ENCODE results near the gene TGFB3. TPM values are rescaled to one million over a fixed set of nuclear protein-coding genes. Genes with fewer than 3 reads are reported as not detected.

Gene TGFB3
- total and polyA plus RNA-seq, 4 donors = 2.1 to 5.8 (median 3.2) TPM

DNA sequence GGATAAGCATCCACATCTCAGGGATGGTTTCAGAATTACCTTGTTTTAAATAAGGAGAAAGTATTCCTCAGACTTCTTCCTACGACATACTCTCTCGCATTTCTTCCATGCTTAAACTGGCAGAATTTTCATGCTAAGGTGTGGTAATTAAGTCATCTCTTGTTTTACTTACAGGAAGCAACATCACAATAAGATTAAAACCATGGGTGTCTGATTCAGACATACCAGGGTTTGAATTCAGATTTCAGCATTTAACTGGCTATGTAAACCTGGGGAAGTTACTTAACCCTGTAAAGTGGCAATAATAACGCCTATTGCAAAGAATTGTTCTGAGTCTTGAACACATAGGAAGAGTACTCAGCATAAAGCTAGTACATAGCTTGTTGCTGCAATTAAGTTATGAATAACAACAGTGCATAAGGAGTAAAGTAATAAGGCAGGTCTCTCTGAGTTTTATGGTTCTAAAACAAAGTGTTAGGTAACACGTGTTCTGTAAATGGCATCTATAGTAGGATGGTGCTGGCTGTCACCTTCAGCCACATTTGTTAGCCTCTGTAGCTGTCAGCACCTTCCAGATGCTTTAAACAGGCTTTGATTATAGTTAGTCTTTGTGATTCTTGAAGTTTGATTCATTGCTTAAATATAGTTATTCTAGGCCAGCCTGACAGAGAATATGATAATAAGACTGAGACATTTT is 42.6 kb upstream of the TGFB3 start:
- Histone ChIP-seq H3K27me3 (ENCODE audit: control insufficient read depth in 4 of 4, insufficient read depth in 4 of 4, low read length in 3 of 4) (no peaks in the 10 kb centered on the region), H3K4me3 (ENCODE audit: low read depth in 1 of 3, low read length in 3 of 3) (no peak overlapping the region), H3K9me3 (ENCODE audit: control insufficient read depth in 4 of 4, low read length in 3 of 4) (no peaks in the 10 kb centered on the region), H3K9ac (ENCODE audit: low read depth in 1 of 2, low read length in 2 of 2) (no peak overlapping the region), H3K27ac (ENCODE audit: low read depth in 1 of 2, low read length in 2 of 2) (no peak overlapping the region), H3K4me1 (ENCODE audit: control insufficient read depth in 4 of 4, insufficient read depth in 4 of 4, low read length in 3 of 4) (no peaks in the 10 kb centered on the region), H3K36me3 (ENCODE audit: control insufficient read depth in 4 of 4, insufficient read depth in 3 of 4, low read depth in 1 of 4, low read length in 3 of 4) (peaks cover 3 to 27% (median 10%) of the 10 kb centered on the region in 4 donors)
- no peak for DNase-seq (ENCODE audit: low spot score)
- 85% methylated on average over 4 of the region's 4 CpGs for WGBS
- TF ChIP-seq, protein P1, sequence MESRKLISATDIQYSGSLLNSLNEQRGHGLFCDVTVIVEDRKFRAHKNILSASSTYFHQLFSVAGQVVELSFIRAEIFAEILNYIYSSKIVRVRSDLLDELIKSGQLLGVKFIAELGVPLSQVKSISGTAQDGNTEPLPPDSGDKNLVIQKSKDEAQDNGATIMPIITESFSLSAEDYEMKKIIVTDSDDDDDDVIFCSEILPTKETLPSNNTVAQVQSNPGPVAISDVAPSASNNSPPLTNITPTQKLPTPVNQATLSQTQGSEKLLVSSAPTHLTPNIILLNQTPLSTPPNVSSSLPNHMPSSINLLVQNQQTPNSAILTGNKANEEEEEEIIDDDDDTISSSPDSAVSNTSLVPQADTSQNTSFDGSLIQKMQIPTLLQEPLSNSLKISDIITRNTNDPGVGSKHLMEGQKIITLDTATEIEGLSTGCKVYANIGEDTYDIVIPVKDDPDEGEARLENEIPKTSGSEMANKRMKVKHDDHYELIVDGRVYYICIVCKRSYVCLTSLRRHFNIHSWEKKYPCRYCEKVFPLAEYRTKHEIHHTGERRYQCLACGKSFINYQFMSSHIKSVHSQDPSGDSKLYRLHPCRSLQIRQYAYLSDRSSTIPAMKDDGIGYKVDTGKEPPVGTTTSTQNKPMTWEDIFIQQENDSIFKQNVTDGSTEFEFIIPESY (IDR thresholded peaks at IDR 0.05) = no peak
- TF ChIP-seq RAD21 (IDR thresholded peaks at IDR 0.05) (no peak), HNF4A (conservative IDR thresholded peaks at IDR 0.05) (no peak), NR2F2 (IDR thresholded peaks at IDR 0.05) (no peak), JUND (IDR thresholded peaks at IDR 0.05) (no peak), HNF4G (IDR thresholded peaks at IDR 0.05) (no peak), YY1 (IDR thresholded peaks at IDR 0.05) (no peak), TAF1 (conservative IDR thresholded peaks at IDR 0.05) (no peak), RXRA (IDR thresholded peaks at IDR 0.05) (no peak), FOXA1 (IDR thresholded peaks at IDR 0.05) (no peak), SP1 (IDR thresholded peaks at IDR 0.05) (no peak), EGR1 (IDR thresholded peaks at IDR 0.05; ENCODE audit: low read depth in 2 of 2) (no peak), FOXA2 (IDR thresholded peaks at IDR 0.05) (no peak)
- TF ChIP-seq, protein P2, sequence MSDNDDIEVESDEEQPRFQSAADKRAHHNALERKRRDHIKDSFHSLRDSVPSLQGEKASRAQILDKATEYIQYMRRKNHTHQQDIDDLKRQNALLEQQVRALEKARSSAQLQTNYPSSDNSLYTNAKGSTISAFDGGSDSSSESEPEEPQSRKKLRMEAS (IDR thresholded peaks at IDR 0.05) = no peak
- TF ChIP-seq, protein P3, sequence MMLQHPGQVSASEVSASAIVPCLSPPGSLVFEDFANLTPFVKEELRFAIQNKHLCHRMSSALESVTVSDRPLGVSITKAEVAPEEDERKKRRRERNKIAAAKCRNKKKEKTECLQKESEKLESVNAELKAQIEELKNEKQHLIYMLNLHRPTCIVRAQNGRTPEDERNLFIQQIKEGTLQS (IDR thresholded peaks at IDR 0.05) = no peak
- TF ChIP-seq, protein P4, sequence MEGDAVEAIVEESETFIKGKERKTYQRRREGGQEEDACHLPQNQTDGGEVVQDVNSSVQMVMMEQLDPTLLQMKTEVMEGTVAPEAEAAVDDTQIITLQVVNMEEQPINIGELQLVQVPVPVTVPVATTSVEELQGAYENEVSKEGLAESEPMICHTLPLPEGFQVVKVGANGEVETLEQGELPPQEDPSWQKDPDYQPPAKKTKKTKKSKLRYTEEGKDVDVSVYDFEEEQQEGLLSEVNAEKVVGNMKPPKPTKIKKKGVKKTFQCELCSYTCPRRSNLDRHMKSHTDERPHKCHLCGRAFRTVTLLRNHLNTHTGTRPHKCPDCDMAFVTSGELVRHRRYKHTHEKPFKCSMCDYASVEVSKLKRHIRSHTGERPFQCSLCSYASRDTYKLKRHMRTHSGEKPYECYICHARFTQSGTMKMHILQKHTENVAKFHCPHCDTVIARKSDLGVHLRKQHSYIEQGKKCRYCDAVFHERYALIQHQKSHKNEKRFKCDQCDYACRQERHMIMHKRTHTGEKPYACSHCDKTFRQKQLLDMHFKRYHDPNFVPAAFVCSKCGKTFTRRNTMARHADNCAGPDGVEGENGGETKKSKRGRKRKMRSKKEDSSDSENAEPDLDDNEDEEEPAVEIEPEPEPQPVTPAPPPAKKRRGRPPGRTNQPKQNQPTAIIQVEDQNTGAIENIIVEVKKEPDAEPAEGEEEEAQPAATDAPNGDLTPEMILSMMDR (IDR thresholded peaks at IDR 0.05; ENCODE audit: low read depth, low read length, missing input control) = no peak
- TF ChIP-seq, protein P5, sequence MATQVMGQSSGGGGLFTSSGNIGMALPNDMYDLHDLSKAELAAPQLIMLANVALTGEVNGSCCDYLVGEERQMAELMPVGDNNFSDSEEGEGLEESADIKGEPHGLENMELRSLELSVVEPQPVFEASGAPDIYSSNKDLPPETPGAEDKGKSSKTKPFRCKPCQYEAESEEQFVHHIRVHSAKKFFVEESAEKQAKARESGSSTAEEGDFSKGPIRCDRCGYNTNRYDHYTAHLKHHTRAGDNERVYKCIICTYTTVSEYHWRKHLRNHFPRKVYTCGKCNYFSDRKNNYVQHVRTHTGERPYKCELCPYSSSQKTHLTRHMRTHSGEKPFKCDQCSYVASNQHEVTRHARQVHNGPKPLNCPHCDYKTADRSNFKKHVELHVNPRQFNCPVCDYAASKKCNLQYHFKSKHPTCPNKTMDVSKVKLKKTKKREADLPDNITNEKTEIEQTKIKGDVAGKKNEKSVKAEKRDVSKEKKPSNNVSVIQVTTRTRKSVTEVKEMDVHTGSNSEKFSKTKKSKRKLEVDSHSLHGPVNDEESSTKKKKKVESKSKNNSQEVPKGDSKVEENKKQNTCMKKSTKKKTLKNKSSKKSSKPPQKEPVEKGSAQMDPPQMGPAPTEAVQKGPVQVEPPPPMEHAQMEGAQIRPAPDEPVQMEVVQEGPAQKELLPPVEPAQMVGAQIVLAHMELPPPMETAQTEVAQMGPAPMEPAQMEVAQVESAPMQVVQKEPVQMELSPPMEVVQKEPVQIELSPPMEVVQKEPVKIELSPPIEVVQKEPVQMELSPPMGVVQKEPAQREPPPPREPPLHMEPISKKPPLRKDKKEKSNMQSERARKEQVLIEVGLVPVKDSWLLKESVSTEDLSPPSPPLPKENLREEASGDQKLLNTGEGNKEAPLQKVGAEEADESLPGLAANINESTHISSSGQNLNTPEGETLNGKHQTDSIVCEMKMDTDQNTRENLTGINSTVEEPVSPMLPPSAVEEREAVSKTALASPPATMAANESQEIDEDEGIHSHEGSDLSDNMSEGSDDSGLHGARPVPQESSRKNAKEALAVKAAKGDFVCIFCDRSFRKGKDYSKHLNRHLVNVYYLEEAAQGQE (IDR thresholded peaks at IDR 0.05) = no peak

Measured in liver (tissue), 9 donors.